T-helper 22 cell (primary cell): ENCODE data around the gene NTRK3.
"Not testable (repeated sequence)": the region's sequence is repeated elsewhere in the genome, so short reads cannot be mapped to it uniquely, and the experiment has no call there.

Experiments used
- DNase-seq: peaks from one replicate; pipeline ENCODE4 v3.0.0-alpha.2; 2020; ENCODE audit warnings: low read depth

The NTRK3 gene

DNA sequence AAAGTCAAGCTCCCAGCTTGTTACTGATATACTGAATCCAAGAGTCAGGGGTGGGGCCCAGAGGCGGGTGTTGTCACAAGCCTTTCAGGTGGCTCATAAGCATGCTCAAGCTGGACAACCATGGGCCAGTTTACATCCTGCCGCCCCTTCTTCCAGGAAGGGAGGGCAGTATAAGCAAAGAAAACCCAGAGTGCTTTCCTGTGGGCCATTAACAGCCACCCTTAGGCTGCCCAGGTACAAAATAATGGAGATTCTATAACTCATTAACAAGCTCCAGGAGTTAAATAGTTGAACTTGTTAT, 183.2 kb downstream of the NTRK3 start:
- no peak for DNase-seq

DNA sequence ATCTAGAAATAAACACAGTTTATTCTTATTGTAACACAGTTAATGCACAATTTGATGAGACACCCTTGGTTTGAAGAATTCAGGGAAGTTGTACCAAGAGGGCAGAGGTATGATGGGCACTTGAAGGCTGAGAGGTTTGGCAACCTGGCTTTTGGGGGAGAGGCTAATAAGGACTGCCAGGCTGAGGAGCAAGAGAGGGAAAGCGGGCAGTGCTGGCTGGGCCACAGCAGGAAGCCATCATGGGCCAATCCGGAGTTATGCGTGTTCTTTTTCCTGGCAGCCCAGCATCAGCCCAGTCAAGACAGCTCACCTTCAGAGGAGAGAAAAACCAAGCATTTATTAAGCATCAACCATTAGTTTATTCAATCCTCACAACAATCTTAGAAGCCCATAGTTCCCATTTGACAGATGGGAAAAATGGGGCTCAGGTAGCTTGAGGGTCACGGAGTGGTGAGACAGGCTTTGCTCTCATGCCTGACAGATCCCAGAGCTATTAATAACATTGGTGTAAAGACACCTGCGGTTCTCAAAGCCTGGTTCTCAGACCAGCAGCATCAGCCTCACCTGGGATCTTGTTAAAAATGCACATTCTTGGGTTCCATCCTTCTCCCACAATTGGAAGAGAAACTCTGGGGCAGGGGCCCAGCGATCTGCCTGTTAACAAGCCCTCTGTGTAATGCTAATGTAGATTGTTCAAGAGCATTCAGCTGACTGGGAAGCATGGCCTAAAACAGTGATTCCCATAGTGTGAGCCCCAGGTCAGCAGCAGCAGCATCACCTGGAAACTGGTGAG, 183.7 kb downstream of the NTRK3 start:
- DNase-seq, result no peak

- not testable (repeated sequence) for DNase-seq
These were observed 184.4 kb downstream of the NTRK3 start for GRCh38 chr15:88072133-88072532.

GRCh38 chr15:88071141-88071540, 185.4 kb downstream of the NTRK3 start:
- no peak for DNase-seq

DNA sequence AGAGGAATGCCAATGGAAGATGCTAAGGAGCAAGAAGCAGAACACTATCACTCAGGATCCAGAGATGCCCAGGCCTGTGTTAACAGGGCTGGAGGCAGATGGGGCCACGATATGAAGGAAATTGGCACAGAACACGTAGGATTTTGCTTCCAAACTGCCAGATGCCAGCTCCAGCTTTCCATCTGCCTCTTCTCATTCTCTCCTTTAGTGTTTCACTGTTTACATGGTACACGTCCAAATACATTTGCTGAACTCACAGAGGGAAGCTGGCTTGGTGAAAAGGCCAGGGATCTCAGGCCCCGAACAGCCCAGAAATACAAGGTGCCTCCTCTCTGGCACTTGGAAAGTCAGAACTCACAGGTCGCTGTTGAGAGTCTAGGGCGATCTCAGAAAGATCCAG, 187.0 kb downstream of the NTRK3 start:
- DNase-seq, result no peak

GRCh38 chr15:88067331-88067685, 189.2 kb downstream of the NTRK3 start:
- no peak for DNase-seq

DNA sequence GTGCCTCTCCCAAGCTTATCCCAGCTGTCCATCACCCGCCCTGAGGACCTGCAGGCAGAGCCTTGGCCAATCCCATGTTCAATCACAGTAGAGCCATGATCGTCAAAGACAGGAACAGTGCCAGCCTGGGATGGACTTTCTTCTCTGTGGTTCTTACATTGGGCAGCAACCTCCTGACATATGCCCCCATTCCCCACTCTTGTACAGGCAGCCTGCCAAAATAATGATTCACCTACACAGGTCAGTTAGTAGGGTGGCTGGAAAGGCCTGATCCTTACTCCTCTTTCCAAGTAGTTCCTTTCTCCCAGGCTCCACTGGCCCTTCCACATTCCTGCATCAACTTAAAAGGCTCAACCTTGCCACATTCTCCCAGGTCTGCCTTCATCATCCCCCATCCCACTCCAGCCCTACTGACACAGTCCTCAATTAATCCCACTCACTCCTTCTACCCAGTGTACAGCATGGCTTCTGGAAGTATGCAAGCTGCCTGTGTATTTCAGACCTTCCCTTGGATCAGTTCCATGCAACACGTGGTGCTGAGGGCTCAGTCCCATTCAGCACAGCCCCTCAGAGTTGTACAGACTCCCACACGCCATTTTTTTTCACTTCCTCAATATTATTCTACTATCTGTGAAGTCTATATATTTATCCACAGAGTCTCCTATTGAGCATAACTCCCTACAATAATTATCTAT, 189.8 kb downstream of the NTRK3 start:
- DNase-seq, result no peak

DNA sequence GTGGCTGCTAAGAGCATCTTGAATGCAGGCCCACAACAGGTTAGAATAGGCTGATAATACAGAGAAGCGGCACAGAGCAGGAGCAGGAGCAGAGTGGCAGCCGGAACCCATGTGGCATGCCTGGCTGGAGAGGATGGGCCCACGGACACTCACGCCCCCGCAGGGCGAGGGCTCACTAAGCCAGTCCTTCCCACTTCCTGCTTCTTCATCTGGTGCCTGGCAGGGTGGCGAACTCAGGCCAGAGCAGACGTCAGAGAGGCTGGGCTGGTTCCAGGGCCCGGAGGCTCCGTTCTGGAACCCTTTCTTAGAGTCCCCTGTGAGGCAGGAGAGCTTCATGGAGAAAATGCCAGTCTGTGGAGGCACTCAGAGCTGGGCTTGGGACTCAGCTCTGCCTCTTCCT, 195.1 kb downstream of the NTRK3 start:
- DNase-seq, result no peak

- DNase-seq, result no peak
These were observed 196.2 kb downstream of the NTRK3 start for GRCh38 chr15:88060383-88060782.

DNA sequence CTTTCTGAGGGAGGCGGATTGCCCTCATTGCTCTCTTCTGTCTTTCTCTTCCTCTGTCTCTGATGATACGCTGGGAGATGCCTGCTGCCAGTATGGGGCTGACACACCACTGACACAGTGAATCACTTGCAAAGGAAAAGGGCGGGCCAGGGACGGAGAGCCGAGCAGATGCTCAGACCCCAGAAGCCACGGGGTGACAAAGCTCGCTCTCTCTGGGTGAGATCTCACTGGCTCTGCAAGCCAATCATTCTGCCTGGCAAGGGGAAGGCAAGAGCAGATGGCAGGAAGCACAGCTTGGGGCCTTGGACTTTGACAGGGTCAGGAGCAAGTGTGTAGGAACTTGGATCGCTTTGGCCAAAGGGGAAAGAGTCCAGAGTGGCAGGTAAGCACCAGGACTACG, 198.7 kb downstream of the NTRK3 start:
- no peak for DNase-seq

DNA sequence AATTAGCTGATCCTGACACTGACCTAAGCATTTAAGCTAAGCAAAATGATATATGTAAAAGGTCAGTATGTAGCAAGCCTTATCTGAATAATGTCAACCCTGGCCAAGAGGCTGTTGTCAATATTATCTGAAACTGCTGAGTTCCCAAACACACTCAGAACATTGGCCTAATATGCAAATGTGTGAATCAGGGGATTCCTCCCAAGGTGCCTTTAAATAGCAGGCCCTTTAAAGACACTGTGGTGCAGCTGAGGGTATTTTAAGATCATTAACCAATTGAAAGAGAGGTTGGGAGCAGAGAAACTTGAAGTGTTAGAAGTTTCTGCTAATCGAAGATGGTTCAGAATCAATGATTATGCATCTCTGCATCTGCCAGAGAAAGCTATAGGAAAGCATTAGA, 207.0 kb downstream of the NTRK3 start:
- no peak for DNase-seq

GRCh38 chr15:88048755-88049154, 207.8 kb downstream of the NTRK3 start:
- DNase-seq, result no peak

DNA sequence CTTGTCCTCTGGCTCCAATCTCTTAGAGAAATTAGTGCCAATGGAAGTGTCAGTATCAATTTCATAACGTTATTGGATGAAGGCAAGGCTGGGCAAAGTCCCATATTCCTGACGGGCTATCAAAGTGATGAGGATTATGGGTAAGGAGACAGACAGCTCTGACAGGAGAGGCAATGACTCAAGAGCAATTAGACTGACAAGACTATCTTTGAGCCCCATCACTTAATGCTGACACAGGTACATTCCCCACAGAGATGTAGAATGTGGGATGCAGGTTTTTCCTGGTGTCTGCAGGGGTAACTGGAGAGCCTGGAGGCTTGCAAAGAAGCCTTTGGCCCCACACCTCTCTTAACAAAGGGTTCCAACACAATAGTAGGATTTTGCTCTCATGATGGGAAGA, 208.3 kb downstream of the NTRK3 start:
- DNase-seq, result no peak

DNA sequence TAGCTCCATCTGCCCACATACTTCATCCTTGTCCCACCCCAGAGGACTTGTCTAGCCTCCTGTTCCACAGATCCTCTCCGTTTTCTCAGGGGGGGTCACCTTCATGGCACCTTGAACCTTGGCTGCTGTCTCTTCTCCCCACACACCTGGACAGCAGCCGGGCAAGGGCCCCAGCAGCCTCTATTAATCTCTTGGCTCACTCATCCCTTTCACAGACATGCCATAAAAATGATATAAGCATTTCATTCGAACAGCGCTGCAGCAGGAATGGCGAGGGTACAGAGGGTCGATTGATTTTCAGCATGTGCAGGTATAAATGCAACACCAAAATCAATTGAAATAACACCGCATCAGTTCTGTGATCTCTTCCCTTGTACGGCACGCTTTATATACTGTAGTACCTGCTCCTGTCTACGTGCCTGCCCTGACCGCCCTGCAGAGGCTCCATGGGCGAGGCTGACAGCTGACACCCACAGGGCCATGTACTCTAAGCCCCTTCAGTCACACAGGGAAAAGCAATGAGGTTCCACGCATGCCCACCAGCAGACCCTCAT, 209.9 kb downstream of the NTRK3 start:
- no peak for DNase-seq

DNA sequence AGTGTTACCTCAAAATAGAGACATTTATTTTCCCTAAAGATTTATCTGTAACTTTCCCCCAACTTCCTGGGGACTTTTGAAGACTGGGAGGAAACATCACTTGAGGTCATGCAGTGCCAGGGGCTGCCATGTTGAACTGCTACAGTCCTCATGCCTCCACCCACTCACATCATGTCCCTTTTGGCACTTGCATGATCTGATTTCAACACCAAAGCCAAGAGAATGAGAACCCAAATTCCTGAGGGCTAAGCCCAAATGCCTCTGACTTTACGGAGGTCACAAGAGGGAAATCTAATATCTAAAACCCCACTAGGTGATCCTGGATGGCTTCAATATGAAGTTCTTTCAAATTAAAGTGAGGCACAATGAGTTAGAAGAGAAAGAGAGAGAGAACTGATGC, 213.1 kb downstream of the NTRK3 start:
- DNase-seq, result no peak

GRCh38 chr15:88042047-88042446, 214.5 kb downstream of the NTRK3 start:
- no peak for DNase-seq

- DNase-seq, result no peak
These were observed 216.0 kb downstream of the NTRK3 start for GRCh38 chr15:88040516-88040915.

GRCh38 chr15:88038261-88038660, 218.3 kb downstream of the NTRK3 start:
- no peak for DNase-seq

- DNase-seq, result no peak
These were observed 220.2 kb downstream of the NTRK3 start for GRCh38 chr15:88036154-88036839.

DNA sequence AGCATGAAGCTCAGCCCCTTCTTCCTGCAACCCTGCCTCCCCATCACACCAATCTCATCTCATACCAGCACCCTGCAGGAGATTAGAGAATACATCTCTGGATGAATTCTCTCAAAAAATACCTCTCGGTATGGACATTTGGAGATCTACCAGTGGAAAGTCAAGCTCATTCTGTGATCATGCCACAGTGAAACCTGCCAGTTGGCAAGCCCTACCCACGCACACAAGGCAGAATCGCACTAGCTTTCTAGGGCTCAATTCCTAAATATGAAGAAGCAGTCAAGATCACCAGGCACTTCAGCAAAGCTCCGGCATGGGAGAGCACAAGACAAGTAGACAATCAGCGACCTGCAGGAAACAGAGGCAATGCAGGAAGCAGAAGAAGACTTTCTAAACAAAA, 221.2 kb downstream of the NTRK3 start:
- DNase-seq, result no peak

DNA sequence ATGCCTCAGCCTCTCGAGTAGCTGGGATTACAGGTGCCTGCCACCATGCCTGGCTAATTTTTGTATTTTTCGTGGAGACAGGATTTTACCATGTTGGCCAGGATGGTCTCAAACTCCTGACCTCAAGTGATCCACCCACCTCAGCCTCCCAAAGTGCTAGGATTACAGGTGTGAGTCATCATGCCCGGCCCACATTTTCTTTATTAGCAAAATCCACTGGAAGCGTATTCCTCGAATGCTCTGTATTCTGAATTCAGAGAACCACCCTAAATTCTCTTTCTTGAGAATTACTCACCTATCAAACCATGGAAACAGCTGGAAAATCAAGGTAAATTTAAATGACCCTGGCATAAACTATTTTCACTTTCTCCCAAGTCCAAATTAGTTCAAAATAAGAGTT, 223.1 kb downstream of the NTRK3 start:
- DNase-seq, result not testable (repeated sequence)

DNA sequence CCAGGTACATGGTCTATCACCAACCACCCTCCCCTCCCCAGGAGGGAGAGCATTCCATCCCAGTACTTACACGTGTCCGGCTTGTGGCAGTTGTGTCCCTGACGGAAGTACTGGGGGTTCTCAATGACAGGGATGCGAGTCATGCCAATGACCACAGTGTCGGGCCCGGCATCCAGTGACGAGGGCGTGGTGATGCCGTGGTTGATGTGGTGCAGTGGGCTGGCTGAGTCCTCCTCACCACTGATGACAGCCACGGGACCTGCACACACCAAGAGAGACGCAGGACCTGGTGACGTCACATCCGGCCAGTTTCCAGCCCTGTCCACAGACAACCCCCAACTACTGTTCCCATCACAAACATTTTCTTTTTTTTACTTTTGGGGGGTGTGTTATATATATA, 223.8 kb downstream of the NTRK3 start:
- DNase-seq, result no peak

GRCh38 chr15:88031461-88031860, 225.1 kb downstream of the NTRK3 start:
- no peak for DNase-seq
